DMS53 (cell line): ENCODE data around the gene AMBP.

ENCODE experiments used
- DNase-seq: peaks from one replicate; lab custom pipeline; 2025; lab: John Stamatoyannopoulos, UW

AMBP gene

DNA sequence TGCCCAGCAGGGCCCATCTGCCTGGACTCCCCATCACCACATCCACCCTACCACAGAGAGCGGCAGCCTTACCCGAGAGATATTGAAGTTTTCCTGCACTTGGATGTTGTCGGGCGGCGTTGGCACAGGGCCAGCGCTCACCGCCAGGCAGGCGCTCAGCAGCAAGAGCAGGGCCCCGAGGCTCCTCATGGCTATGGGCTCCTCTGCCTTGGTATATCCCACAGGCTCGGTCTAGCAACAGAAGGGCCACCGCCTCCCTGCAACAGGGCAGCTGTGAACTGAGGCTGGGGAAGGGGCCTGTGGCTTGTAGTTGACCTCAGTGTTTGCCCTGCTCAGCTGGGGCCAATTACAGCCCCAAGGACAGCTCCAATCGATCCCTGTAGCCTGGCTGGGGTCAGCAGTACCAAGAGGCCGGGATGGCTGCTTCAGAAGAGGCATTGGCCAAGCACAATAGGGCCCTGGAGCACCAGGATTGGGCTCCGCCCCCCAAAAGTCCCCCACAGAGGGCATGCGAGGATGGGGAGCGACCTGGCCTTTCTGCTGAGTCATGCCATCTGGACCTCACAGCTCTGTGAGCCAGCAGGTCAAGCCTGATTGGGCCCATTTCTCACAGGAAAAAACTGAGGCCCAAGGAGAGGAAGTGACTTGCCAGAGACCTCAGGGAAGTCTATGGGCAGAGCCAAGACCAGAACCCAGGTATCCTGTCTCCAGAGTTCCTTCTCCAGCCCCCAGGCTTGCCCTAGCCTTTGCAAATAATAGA is at the start of gene AMBP:
Gene AMBP (minus strand): TSS at position 280 of the 760 bp plus-strand sequence. CDS start 91 bp downstream, at position 189.
- peak; percentile 18 for DNase-seq

DNA sequence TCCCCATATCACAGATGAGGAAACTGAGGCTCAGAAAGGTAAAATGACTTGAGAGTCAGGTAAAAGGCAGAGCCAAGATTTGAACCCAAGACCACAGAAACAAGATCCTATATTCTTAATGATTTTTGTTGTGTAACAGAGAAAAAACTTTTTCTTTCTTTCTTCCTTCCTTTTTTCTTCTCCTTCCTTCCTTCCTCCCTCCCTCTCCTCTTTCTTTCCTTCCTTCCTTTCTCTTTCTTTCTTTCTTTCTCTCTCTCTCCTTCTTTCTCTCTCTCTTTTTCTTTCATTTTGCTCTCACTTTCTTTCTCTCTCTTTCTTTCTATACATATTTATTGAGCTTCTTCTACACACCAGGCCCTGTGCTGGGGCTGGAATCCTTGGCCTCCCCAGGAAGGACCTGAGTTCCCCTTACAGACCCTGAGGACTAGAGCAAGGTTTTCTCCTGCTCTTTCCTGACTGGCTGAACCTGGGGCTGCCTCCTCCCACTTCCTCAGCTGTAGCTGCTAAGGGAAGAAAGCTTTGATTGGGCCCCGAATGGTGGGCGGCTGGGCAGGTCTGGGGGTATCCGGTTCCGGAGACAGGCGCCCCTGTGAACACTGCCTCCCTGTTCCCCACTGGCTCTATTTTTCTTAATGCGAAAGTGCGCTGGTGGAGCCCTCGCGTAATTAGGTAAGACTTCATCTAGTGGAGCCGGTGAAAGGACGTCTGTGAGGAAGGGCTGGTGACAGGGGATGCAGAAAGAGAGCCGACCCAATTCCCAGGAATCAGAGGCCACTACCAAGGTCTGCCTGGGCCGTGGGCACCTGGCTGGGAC is 48.4 kb upstream of the AMBP start:
- no peak for DNase-seq

DNA sequence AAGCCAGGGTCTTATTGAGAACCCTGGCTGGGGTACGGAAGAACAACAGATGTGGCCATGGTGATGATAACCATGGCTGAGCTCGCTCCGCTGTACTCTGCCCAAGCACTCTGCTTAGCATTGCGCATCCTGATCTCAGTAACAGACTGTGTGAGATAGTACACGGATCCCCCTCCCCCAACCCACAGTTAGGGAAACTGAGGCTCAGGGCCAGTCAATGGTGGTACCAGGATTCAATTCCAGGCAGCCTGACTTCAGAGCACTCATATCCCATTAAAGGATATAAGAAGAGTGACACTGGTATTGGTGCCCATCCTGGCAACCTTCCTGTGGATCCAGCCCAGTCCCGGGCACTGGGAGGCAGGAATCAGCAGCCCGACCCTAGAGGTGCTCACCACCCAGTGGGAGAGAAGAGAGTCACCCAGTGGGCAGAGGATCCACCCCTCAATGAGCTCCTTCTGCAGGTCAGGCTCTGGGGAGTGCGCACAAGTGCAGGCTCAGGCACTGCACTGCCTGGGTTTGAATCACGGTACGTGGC is 47.4 kb upstream of the AMBP start:
- DNase-seq = no peak

DNA sequence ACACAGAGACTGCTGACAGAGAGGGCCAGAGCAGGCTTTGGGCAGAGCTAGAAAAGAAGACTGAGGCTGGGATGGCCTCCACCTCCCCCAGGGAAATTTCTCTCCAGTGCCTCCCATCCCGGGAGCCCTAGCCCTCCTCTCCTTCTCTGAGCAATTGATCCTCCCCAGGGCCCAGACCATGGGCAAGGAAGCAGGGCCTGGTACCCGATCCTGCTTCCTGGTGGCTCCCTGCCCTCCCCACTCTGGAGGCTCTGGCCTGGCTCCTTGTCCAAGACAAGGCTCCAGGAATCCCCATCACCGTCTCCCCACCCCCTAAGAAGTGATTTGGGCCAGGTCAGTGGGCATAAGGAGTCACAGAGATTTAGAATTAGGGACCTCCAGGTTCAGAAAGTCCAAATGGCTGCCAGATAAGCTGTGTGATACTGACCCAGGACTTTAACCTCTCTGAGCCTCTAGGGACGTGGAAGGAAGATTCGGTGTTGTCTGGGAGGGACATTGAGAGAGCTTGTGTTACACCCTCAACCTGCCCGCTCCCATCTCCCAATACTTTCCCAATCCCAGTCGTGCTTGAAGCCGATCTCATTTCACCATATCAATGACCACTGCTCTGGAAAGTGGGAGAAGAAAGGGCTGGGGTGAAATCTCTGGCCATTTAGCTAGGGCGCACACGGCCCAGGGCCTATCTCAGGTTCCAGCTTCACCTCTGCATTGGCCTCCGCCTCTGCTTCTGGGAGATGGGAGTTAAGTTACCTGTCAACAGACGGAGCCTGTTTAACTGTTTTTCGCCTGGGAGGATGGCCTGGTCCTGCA is 46.8 kb upstream of the AMBP start:
- DNase-seq = no peak

DNA sequence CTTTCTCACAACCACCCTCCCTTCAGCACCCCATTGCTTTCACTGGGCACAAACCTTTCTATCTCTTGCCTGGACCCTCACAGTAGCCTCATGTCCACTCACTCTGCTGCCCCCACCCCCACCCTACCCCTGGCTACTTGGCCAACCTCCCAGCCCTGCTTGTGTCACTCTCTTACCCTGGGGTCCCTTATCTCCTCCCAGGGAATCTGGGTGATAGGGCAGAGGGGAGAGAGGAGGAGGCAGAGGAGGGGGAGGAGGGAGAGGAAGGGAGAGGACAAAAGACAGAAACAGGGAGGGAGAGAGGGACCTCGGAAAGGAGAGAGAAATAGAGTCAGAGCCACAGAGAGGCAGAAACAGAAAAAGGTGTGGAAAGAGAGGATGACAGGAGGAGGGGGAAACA is 46.0 kb upstream of the AMBP start:
- no peak for DNase-seq

DNA sequence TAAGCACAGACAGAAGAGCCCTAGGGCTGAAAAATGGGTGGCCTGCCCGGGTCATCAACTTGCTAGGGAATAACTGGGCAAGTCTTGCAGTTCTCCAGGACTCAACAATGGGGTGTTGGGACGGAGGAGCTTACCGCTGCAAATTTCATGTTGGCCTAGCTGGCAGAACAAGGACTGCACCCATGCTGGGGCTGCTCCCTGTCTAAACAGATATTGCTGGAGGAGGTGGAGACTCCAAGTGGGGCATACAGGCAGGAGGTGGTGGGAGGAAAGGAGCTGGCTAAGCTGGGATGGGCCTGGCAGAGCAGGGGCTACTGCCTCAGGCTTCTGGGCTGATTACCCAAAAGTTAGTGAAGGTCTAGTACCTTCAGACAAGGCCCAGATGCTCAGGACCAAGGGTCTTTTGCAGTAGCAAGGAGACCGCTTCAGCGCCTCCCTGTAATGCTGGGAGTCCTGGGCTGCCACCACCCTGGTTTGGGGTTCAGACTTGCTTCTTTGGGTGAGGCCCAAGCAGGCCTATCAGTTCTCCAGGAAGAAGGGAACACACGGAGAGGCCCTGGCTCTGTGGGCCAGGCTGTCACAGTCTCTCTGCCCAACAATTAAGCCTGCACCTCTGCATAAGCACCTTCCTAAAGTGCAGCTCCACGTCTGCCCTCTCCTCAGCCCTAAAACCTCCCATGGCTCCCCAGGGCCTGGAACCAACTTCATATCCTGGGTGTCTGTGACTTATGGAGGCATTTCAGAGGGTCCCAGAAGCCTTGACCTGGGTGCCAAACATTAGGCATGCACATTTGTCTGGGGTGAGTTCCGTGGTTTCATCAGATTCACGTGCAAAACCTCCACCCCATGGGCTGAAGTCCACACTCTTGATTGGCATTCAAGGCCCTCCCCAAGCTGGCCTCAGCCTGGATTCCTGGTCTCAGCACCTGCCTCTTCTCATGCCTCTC is 45.2 kb upstream of the AMBP start:
- no peak for DNase-seq

DNA sequence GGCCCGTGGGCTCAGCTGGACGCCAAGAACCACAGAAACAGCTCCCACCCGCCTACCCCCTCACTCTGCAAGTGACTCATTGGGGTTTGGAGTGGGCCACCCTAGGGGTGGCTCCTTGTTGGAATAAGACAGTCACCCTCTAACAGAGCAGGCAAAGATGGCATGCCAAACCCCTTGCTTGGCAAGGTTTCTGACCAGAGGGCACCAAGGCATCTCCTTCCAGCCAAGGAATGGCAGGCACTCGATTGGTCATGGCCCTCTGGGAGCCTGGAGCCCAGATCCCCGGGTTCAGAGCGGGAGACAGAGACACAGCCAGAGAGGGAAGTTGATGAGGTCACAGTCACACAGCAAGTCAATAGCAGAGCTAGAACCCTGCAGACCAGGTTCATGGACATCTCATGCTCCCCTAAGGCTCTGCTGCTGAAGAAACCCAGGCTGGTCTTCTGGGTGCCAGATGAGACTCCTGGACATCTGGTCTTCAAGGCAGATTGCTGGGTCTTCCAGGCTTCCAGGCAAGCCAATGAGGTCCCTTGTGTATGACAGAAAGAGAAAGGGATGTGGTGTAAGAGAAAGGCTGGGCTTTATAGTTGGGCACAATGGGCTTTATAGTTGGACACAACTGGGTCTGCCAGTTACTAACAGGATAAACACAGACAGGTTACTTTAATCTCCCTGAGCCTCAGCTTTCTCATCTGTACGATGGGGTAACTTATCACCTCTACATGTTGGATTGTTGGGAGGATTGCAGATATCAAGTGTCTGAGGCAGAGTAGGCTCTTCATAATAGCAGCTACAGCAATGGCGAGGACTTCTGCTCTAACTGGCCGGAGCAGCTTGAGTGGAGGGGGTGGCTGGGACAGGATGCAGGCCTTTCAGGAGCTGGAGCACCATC is 44.3 kb upstream of the AMBP start:
- no peak for DNase-seq

DNA sequence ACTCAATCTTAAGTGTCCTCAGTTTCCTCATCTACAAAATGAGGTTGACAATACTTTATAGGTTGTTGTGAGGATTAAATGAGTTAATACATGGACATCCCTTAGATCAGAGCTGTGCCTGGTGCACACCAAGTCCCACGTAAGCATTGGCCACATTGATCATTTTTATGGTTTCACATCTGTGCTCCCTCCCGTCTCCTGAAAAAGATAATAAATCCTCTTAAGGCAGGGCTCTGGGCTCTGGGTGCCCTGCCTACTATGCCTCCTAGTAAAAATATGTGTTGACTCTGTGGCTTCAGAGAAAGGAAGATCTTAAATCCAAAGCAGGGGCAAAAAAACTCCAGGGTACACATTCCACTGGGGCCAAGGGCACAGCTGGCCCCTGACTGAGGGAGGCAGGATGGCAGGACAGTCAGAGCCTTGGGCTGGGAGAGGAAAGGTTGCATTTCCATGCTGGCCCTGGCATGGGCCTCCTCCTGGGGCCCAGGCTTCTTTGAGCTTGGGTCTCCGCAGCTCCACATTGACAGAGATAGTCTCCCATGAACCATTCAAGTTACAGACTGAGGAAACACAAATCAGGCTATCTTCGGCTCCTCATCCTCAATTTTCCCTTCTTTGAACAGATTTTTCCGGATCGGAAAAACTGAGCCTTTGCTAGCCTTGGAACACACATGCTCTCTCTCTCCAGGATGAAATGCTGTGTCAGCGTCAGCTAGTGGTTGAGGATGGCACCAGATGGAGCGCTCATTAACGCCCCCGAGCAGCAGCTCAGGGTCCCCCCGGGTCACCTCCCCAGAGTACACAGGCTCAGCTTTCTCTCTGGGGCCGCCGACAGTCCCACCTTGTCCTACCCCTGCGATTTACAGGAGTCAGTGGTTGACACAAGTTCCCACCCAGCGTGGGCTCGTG is 43.4 kb upstream of the AMBP start:
- DNase-seq = no peak

DNA sequence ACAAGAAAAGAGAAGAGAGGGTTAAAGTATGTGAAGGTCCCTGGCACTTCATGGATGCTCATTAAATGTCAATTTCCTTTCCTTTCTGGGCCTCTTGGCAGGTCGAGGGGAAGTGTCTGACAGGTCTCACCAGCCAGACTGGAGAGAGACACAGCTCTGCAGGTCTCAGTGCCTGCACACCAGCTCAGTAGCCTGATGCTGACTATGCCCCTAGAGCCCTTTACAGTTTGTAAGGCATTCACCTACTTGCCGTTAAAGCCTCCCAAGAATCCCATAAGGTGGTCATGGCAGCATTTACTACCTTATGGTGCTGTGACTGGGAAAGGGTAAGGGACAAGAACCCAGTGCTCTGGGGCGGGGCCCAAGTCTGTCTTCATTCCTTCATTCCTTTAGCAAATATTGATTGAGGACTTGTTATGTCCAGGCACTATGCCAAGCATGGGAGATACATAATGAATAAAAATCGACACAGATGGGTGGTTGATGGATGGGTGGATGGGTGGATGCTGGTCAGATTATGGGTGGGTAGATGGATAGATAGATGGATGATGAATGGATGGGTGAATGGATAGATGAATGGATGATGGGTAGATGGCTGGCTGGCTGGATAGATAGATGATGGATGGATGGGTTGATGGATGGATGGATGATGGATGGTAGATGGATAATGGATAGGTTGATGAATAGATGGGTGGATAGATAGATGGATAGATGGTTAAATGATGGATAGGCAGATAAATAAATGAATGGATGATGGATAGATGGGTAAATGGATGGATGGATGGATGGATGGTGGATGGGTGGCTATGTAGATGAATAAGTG is 42.3 kb upstream of the AMBP start:
- DNase-seq = no peak

DNA sequence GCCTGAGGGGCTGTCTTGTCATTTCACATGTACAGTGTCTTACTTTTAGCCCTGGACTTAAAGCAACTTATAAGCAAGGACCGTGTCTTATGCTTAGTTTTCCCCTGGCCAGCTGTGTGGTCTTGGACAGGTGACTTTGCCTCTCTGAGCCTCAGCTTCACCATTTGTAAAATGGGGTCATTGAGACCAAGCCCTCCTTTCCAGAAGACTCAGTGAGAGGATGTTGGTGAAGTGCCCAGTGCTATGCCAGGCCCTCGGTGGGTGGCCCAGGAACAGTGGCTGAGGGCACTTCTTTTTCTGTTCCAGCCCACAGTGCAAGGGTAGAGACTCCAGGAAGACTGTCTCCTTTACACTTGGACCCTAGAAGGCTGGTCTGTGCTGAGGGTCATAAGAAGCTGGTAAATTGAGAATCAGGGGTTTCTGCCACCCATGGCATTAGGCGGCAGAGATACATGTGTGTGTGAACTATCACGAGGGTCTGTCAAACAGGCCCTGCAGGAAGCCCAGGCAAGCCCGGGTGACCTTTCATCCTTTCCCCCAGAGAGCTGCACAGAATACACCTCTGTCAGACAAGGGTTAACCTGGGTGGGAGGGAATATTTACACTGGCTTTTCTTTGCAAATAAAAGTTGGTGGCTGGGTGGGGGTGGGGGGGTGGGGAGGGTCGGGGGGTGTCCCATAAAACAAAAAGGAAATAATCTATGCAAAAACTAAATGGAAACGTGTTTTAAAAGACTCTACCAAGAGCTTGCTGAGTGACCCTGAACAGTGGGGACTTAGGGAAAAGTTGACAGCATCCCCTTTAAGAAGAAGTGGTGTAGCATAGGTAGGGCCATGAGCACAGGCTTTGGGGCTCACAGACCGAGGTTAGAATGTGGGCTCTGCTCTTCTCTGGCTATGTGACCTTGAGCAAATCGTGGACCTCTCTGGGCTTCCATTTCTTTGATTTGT is 41.4 kb upstream of the AMBP start:
- no peak for DNase-seq

DNA sequence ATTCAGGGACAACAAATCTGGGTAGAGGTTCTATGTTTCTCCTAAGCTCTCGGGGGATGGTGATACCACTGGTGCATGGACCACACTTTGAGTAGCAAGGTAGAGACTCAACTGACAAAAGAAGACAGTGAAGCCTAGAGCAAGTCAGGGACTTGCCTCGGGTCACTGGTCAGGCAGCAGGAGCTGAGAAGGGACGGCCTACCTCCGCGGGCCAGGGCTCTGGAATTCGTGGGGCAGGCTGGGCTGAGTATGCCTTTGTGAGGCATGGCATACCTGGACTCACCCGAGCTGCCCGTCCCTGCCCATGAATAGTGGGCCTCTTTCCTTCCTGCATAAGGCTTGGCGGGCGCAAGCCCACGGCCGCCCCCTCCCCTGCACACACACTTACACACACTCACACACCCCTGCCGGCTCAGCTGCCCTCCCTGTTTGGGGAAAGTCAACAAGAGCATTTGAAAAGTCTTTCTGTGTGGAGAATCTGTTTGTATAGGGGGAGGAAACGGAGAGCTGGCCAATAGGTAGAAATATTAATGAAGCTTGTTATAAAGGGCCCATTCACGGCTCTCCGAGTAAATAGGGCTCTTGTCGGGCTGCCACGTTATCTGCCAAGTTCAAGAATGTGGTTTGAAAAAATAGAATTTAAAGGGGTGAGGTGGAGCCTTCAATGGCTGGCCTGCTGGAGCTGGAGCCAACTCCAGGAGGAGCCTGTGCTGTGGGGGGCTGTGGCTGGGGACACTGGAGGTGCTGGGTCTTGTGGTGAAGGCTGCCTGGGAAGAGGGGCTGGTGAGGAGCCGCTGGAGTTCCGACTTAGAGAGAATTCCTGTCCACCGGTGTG is 40.1 kb upstream of the AMBP start:
- DNase-seq = peak; percentile 56

DNA sequence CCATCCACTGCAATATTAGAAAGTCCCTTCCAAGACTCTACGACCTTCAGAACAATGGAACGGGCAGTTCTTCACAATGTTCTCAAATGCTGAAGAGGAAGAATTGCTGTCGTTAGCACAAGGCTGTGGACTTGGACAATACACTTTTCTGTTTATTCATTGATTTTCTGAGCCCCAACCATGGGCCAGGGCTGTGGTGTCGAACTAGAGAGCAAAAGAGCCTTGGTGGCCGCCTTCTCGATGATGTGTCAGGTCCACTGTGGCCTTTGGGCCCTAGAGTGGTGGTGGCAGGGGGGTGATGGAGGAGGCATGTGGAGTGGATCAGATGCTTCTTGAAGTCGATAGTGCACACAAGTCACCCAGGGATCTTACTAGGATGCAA is 39.5 kb upstream of the AMBP start:
- DNase-seq = no peak

DNA sequence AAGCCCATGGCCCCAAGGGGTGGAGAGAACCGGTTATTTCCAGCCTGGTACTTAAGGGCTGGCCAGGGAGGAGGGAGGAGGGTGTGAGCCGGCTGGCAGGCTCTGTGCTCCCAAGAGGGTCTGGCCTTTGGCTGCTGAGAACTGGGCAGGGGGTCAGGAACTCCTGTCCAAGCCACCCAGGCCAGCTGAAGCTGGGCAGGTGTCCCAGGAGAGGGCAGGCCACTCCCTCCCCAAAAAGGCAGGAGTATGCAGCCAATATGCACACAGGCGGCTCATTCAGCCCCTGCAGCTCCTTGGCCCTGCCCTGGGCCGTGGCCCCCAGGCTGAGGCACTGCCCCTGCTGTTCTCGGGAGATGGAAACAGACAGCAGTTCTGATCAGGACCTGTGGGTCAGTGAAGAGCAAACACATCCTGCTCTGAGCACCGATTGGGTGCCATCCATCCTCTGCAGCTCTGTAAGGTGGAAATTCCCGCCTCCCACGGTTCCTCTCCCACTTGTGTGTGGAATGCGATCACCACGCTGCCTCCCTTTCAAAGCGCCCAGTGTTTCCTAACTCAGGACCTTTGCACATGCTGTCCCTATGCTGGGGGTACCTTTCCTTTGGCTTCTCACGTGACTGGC is 38.1 kb upstream of the AMBP start:
- DNase-seq = no peak

DNA sequence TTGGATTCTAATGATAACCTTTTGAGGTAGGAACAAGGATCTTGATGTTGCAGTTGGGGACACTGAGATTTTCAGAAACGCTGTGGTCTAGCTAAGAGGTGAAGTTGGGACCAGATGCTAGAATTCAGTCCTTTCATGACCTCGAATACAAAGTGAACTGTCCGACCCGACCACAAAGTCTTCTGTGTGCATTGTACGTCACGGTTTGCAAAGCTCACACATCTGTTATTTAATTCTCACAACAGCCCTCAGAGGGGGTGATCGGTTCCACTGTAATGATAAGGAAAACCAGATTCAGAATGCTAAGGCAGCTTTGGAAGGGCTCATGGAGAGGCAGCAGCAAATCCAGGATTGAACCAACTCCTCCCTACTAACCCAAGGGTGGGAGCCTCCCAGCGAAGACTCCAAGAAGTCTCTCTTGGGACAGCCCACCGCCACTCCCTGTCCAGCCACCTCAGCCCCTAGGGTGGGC is 37.6 kb upstream of the AMBP start:
- DNase-seq = no peak

DNA sequence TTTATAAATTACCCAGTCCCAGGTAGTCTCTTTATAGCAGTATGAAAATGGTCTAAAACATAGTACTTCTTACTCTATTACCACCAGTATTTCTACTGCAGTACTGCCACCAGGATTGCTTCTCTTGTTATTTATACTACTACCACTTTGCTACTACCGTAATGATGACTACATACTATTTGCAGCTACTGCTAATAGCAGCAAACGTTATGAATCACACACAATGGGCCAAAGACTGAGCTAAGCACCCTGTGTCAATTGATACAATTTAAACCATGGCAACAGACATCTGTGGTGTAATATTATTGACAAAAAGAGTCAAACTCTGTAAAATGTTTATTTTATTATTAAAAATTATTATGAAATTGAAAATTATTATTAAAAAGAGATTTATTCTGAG is 36.3 kb upstream of the AMBP start:
- DNase-seq = no peak
